CD4-positive, alpha-beta T cell treated with Interleukin-6 for 4 hours (primary cell): ENCODE measurements around the gene THSD1.
A peak's percentile ranks its signal among the peaks of the same experiment; 100 is the strongest.
"Not testable (repeated sequence)": the region's sequence is repeated elsewhere in the genome, so short reads cannot be mapped to it uniquely, and the experiment has no call there.

Experiments used
- DNase-seq: peaks from one replicate; pipeline ENCODE4 v3.0.0-alpha.2; 2020; ENCODE audit warnings: mixed read lengths

The THSD1 gene

GRCh38 chr13:52405767-52406494, at the start of gene THSD1:
Gene THSD1 (minus strand): TSS chr13:52406172. CDS start chr13:52402600, 3,572 bp downstream.
- peak; percentile 14 for DNase-seq

DNA sequence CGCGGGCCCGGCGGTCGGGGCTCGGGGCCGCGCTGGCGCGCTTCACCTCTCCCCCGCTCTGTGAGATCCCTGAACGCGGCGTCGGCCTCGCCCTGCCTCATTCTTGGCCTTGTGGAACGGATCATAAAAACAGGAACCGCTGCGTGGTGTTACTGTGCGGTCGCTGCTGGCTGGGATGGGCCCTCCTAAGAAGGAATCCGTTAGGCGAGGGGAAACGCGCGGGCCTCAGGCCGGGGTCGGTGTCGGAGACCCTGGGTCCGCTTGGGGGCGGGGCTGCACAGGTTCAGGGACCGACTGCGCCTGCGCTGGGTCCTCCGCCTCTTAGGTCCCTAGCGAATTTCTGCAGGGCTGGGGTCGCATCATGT, 49.7 kb upstream of the THSD1 start:
- DNase-seq: peak; percentile 86

DNA sequence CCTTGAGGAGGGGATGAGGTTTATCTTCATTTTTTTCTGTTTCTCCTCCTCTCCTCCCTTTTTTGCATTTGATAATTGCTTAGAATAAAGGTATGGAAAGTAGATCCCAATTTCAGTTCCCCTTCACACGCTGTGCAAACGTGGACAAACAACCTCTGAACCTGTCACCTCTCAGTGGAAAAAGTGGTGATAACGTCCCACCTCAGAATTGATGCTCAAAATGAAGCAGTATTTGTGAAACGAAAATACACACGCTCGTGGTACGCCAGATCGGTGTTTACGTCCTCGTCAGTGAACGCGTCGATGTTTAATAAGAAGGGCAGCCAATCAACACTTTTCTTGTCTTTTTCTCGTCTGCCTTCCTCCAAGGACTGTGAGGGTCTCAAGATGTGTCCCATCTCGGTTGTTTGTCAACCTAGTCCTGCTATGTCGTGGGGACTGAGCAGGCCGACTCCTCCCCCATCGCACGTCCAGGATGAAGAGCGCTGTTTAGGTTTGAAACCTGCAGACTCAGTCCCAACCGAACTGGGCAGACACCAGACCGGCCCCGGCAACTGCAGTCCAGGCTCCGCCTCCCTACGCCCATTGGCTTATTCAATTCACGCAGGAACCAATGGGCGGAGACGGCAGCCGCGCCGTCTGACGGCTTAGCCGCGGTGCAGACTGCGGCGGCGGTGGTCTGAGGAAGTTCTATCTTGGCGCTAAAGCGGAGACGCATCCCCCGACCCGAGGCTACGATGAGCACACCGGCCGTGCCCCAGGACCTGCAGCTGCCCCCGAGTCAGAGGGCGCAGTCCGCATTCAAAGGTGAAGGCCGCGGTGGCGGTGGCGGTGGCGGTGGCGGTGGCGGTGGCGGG, 49.1 kb upstream of the THSD1 start, which contains the start of gene CKAP2:
Gene CKAP2, plus strand, starts transcription at position 659 of the 857 bp plus-strand sequence. Its CDS starts 79 bp downstream, at position 738.
- DNase-seq: peak; percentile 96

DNA sequence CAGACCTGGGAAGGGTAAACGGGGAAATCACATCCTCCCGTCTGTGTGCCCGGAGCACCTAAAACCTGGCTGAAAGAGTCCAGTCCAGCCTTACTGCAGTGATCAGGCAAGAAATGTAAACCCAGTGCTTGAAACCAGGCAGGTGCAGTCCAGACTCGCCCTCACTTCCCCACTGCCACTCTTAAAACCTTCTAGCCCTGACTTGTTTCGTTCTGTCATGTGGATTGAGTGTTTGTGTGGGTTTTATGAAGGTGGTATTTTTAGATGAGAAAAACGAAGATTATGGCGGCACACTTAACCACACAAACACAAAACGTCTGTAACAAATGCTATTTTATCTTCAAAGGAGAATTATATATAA, 48.5 kb upstream of the THSD1 start:
- DNase-seq: peak; percentile 13

DNA sequence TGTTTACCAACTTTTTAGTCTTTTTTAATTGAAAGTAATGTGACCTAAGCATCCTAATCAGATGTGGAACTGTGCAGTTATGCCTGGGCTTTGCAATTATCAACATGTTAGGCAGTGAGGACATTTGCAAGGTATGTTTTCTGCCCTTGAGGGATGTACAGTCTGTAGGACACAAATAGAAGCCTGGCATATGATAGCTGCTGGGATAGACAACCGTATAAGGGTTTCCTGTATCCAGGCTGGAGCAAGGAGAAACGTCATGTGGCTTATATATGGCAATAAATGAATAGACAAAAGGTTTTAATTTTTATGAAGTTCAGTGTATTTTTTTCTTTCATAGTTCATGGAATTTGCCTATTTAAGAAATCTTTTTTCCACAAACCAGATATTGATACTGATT, 46.5 kb upstream of the THSD1 start:
- DNase-seq: no peak

DNA sequence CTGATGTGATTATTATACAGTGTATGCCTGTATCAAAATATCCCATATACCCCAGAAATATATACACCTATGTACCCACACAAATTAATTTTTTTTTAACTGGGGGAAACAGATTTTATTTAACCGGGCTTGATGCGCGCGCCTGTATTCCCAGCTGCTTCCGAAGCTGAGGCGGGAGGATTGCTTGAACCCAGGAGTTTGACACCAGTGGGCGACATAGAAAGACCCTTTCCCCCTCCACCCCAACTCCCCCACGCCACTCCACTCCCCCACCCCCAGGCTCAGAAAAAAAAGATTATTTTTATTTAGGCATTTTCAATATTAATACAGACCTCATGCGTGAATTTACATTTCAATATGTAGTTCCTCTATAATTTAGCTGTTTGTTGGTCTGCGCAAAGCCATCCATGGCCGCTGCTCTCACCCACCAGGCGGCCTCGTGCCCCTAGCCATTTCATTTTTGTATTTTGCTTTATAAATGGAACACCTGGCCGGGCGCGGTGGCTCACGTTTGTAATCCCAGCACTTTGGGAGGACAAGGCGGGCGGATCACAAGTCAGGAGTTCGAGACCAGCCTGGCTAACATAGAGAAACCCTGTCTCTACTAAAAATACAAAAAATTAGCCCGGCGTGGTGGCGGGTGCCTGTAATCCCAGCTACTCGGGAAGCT, 45.3 kb upstream of the THSD1 start:
- DNase-seq: no peak

- no peak for DNase-seq
These were observed 44.8 kb upstream of the THSD1 start for GRCh38 chr13:52450793-52451116.

GRCh38 chr13:52450012-52450792, 44.2 kb upstream of the THSD1 start, which contains the start of gene VPS36:
Gene VPS36 (minus strand): TSS chr13:52450634. CDS start chr13:52450594, 40 bp downstream.
- DNase-seq: peak; percentile 97

DNA sequence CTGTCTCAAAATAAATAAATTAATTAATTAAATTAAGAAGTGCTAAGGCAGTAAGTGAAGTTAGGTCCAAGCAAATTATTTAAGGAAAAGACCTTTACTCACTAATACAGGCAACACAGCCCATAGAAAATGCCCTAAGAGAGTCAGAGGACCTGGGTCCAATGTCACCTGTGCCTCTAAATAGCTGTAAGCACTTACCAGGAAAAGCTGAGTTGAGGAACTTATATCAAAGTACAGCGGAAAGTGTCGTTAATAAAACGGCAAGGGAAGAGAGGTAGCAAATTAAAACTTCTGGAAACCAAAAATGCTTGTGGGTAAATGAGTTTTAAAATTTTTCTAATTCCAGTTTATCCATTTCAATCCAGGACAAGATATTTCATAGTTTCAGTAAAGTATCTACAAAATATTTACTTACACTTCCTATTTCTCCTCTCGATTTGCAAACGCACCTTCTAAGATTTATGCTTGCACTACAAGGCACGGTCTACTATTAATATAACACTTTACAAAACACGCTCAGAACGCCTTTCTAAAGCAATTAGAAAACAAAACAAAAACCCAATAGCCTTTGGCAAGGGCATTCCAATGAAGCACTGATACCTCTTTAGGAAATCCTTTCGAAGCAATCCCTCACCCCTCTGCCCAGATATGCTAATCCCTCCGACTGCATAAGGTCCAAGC, 43.5 kb upstream of the THSD1 start:
- DNase-seq: no peak

DNA sequence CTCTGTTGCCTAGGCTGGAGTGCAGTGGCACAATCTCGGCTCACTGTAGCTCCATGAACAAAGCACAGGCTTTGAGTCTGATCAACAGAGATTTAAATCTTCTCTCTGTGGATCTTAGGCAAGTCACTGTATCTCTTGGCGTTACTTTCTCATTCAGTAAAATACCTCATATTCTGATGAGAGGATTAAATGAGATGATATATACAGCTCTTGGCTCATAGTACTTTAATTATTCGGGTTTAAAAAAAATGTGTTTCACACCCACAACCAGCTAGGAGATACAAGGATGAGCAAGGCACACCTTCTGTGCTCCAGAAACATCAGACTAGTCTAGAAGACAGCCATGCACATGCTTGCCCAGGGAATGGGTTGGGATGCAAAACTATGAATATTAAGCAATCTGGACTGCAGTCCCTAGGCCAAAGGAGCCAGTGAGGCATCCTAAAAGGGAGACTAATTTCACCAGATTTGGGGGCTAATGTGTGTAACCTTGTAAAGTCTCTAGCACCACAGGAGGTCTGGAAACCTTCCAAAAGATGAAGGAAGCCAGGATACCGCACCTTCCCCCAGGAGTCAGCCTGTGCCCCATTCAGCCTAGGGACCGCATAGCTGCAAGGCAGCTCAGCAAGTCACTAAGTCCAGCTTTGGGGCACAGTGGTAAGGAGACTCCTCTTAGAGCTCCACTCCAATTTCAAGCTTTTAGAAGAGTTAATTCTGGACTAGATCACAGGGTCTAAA, 42.0 kb upstream of the THSD1 start:
- DNase-seq: no peak

DNA sequence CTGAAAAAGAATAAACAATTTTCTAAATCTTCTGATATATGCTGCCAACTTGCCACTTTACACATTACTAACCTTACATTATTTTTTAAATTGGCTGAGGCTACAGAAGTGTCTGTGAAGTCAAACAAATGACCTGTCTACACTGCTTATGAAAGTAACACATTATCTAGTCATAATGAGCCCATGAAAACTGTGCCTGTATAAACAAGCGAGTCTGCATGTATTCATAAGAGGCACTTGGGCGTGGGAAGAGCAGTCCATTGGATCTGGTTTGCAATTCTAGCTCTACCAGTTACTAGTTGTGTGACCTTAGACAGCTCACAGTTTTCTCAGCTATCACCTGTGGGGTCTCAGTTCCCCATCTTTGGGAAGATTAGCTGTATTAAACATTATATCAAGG, 41.4 kb upstream of the THSD1 start:
- DNase-seq: no peak

DNA sequence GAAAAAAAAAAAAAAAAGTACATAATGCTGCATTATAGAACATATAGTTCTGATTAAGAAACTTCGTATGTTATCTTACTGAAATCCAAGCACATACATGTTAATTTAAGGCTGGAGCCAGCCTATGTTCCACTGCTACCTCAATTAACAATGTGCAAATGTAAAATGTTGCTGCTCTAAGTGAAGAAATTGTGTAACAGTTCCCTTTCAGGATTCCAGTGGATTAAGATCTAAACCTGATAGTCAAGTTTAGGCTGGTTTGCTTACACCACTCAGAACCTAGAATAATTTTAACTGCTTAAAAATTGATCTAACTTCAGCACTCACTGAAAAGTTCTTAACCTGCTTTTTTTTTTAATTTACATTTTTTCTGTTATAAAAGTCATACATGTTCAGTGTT, 40.3 kb upstream of the THSD1 start:
- DNase-seq: no peak

DNA sequence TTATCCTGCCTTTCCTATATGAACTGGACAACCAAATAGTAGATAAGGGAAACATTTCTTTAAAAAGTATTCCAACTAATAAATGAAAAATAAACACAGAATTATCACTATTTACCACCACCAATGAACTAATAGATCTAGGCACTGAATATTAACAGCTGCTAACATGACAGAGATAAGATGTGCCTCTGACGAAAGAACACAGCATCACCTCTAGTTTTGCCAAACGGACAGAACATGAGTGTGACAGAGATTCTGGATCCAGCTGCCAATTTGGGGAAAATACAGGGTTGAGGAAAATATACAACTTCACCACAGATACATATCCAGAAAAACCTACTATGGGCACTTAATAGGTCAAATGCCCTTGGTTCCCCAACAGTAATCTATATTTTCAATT, 26.5 kb upstream of the THSD1 start:
- no peak for DNase-seq

GRCh38 chr13:52428295-52428694, 22.3 kb upstream of the THSD1 start:
- no peak for DNase-seq

DNA sequence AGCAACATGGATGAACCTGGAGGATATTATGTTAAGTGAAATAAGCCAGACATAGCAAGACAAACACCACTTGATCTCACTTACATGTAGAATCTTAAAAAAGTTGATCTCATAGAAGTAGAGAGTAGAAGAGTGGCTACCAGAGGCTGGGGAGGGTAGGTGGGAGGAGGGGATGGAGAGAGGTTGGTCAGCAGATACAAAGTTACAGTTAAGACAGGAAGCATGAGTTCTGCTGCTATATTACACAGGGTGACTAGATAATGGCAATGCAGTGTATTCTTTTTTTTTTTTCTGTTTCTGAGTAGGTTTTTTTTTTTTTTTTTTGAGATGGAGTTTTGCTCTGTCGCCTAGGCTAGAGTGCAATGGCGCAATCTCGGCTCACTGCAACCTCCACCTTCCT, 15.2 kb upstream of the THSD1 start:
- no peak for DNase-seq

GRCh38 chr13:52419080-52419479, 13.1 kb upstream of the THSD1 start:
- no peak for DNase-seq

DNA sequence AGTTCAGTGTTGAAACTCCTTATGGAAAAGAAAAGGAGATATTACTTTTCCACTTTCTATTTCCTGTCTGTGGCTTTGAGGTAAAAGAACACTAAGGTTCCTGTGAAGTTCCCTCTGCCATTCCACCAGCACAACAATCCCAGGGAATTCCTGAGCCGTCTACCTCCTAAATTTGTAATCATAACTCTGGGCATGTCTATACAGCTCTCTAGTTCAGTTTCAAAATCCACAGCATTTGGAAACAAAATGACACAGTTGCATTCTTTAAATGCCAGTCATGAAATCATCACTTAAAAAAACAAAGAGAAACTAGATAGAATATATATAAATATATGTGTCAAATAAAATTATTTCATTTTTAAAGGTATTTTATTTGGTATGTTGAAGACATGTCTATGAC, 9.0 kb upstream of the THSD1 start:
- DNase-seq: no peak

GRCh38 chr13:52414051-52414450, 8.1 kb upstream of the THSD1 start:
- DNase-seq: no peak

DNA sequence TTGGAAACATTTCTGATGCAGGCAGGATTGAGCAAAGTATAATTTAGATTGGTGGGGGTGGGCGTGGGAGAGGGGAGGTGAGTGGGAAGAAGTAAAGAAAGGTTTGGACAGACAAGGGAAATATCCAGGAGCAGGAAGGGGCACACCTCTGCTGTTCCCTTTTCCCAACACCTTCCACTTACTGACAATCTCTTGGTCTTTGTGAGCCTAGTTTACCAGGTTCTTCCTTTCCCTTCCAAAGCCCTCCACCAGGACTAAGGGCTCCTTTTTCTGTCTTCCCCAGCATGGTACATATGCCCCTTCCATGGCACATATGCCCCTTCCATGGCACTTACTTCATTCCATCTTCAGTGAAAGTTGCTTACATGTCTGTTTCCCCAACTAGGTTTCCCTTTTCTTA, 6.2 kb upstream of the THSD1 start:
- no peak for DNase-seq

- DNase-seq: no peak
These were observed 5.7 kb upstream of the THSD1 start for GRCh38 chr13:52411629-52412028.

DNA sequence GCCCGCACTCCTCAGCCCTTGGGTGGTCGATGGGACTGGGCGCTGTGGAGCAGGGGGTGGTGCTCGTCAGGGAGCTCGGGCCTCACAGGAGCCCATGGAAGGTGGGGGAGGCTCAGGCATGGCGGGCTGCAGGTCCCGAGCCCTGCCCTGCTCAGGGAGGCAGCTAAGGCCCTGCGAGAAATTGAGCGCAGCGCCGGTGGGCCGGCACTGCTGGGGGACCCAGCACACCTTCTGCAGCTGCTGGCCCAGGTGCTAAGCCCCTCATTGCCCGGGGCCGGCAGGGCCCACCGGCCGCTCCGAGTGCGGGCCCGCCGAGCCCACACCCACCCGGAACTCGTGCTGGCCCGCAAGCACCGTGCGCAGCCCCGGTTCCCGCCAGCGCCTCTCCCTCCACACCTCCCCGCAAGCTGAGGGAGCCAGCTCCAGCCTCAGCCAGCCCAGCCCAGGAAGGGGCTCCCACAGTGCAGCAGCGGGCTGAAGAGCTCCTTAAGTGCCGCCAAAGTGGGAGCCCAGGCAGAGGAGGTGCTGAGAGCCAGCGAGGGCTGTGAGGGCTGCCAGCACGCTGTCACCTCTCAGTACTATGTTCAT, 2.2 kb upstream of the THSD1 start:
- not testable (repeated sequence) for DNase-seq
